KMS-11 (cell line): Measurements from ENCODE around the gene CEP19.

Experiments used
- H2AFZ ChIP-seq: fragments of 200-600 bp; sonication (generic); 2 replicates; pipeline ENCODE4 v1.6.1; 2016; ENCODE audit warnings: antibody characterized with exemption, mixed run types, low read depth
- H3K27ac ChIP-seq: fragments of 200-600 bp; sonication (generic); 2 replicates; pipeline ENCODE4 v1.6.1; 2016; ENCODE audit warnings: mild to moderate bottlenecking, mixed run types
- H3K27me3 ChIP-seq: fragments of 200-600 bp; sonication (generic); 2 replicates; pipeline ENCODE4 v1.6.1; 2017; ENCODE audit warnings: mild to moderate bottlenecking, low read depth, mixed run types, moderate library complexity; ENCODE audit not compliant: insufficient read depth
- H3K36me3 ChIP-seq: fragments of 200-600 bp; sonication (generic); 2 replicates; pipeline ENCODE4 v1.6.1; 2017; ENCODE audit warnings: mild to moderate bottlenecking, mixed run types; ENCODE audit not compliant: insufficient read depth
- H3K4me1 ChIP-seq: fragments of 200-600 bp; sonication (generic); 2 replicates; pipeline ENCODE4 v1.6.1; 2016; ENCODE audit warnings: mild to moderate bottlenecking, low read depth, mixed run types; ENCODE audit not compliant: poor library complexity, severe bottlenecking
- H3K4me2 ChIP-seq: fragments of 200-600 bp; sonication (generic); 2 replicates; pipeline ENCODE4 v1.7.0; 2016; ENCODE audit warnings: mild to moderate bottlenecking, mixed run types
- H3K4me3 ChIP-seq: fragments of 200-600 bp; sonication (generic); IDR thresholded peaks from 2 replicates; pipeline ENCODE4 v1.6.1; 2017; ENCODE audit warnings: low read depth, low read length, mixed read lengths; ENCODE audit not compliant: insufficient read depth
- H3K79me2 ChIP-seq: fragments of 200-600 bp; sonication (generic); 2 replicates; pipeline ENCODE4 v1.6.1; 2016; ENCODE audit warnings: low read depth, mixed run types; ENCODE audit not compliant: insufficient read depth
- H3K9ac ChIP-seq: fragments of 200-600 bp; sonication (generic); 2 replicates; pipeline ENCODE4 v1.6.1; 2016; ENCODE audit warnings: mild to moderate bottlenecking, mixed run types
- H4K20me1 ChIP-seq: fragments of 200-600 bp; sonication (generic); 2 replicates; pipeline ENCODE4 v1.6.1; 2016; ENCODE audit warnings: mild to moderate bottlenecking, mixed run types; ENCODE audit not compliant: insufficient read depth
- CTCF ChIP-seq: fragments of 200-600 bp; sonication (generic); conservative IDR thresholded peaks from 2 replicates; pipeline ENCODE4 v1.6.1; 2017; ENCODE audit warnings: low read depth, mild to moderate bottlenecking, antibody characterized with exemption, low read length, moderate library complexity, mixed read lengths

Gene CEP19

GRCh38 chr3:196706327-196706726 is 5.7 kb downstream of the CEP19 start:
- H3K79me2 ChIP-seq, result no peaks in the 10 kb centered on the region
- H4K20me1 ChIP-seq, result no peaks in the 10 kb centered on the region
- no peak overlapping the region for H3K4me2 ChIP-seq
- no peak overlapping the region for H3K9ac ChIP-seq
- H3K27me3 ChIP-seq, result no peaks in the 10 kb centered on the region
- no peaks in the 10 kb centered on the region for H3K36me3 ChIP-seq
- peaks cover 6% of the 10 kb centered on the region for H3K4me1 ChIP-seq
- H3K27ac ChIP-seq, result no peak overlapping the region
- H2AFZ ChIP-seq, result no peak overlapping the region
- TF ChIP-seq CTCF, result no peak
- H3K4me3 ChIP-seq, result no peak overlapping the region

GRCh38 chr3:196700801-196701200 is 11.2 kb downstream of the CEP19 start:
- no peak overlapping the region for H3K4me3 ChIP-seq

GRCh38 chr3:196699749-196700148 is 12.3 kb downstream of the CEP19 start:
- no peak overlapping the region for H3K9ac ChIP-seq
- H3K4me2 ChIP-seq, result no peak overlapping the region
- no peaks in the 10 kb centered on the region for H3K36me3 ChIP-seq
- H3K4me1 ChIP-seq, result no peaks in the 10 kb centered on the region
- no peak overlapping the region for H3K27ac ChIP-seq
- H2AFZ ChIP-seq, result no peak overlapping the region
- H4K20me1 ChIP-seq, result no peaks in the 10 kb centered on the region
- H3K79me2 ChIP-seq, result no peaks in the 10 kb centered on the region
- H3K4me3 ChIP-seq, result no peak overlapping the region
- H3K27me3 ChIP-seq, result no peaks in the 10 kb centered on the region
- TF ChIP-seq CTCF, result no peak

More at GRCh38 chr3:196700801-196701200, 11.2 kb downstream of the CEP19 start:
- no peak for TF ChIP-seq CTCF
- no peak overlapping the region for H2AFZ ChIP-seq
- no peak overlapping the region for H3K27ac ChIP-seq
- H4K20me1 ChIP-seq, result no peaks in the 10 kb centered on the region
- no peaks in the 10 kb centered on the region for H3K4me1 ChIP-seq
- no peak overlapping the region for H3K9ac ChIP-seq
- no peaks in the 10 kb centered on the region for H3K79me2 ChIP-seq
- H3K4me2 ChIP-seq, result no peak overlapping the region
- no peaks in the 10 kb centered on the region for H3K27me3 ChIP-seq
- no peaks in the 10 kb centered on the region for H3K36me3 ChIP-seq

DNA sequence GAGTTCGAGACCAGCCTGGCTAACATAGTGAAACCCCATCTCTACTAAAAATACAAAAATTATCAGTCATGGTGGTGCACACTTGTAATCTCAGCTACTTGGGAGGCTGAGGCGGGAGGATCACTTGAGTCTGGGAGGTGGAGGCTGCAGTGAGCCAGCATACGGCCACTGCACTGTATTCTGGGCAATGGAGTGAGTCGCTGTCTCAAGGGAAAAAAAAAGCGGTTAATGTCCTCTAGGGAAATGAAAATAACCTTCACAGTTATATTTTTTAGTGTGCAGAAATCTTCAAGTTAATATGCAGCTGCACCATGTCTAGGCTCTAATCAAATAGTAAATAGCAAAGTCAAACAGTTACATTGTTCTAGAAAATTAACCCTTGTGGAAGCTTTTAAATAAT is 14.8 kb downstream of the CEP19 start:
- H3K27me3 ChIP-seq, result no peaks in the 10 kb centered on the region
- H3K4me3 ChIP-seq, result no peak overlapping the region
- no peak overlapping the region for H3K4me2 ChIP-seq
- no peak overlapping the region for H2AFZ ChIP-seq
- no peak for TF ChIP-seq CTCF
- no peaks in the 10 kb centered on the region for H3K79me2 ChIP-seq
- no peak overlapping the region for H3K9ac ChIP-seq
- H3K4me1 ChIP-seq, result no peaks in the 10 kb centered on the region
- H3K27ac ChIP-seq, result no peak overlapping the region
- H4K20me1 ChIP-seq, result no peaks in the 10 kb centered on the region
- H3K36me3 ChIP-seq, result no peaks in the 10 kb centered on the region
